Measurements from ENCODE around the gene MARCKSL1. TPM values are rescaled to one million over a fixed set of nuclear protein-coding genes. Genes with fewer than 3 reads are reported as not detected.

The MARCKSL1 gene
- total RNA-seq, 1 experiment from 2014 or later = 445 TPM

DNA sequence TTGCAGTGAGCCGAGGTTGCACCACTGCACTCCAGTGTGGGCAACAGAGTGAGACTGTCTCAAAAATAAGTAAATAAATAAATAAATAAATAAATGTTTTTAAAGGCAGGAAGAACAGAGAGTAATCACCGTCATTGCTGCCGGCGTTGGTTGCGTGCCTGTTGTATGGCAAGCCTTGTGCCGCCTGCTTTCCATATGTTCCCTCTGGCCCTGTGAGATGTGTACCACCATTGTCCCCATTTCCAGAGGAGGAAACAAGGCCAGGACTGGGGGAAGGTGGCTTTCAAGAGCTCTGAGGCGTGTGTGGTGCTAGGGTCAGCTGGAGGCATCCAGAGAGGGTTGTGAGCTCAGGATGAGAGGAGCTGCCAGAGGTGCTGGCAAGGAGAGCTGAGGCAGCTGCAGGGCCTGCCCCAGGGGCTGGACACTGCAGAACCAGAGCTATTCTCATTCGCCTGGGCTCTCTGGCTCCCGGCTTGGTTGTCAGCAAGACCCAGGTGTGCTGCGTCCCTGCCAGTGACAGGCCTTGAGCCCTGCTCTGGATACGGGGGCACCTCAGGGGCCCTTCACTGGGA lies 5.2 kb upstream of the MARCKSL1 start:
- Histone ChIP-seq H3K4me3 (ENCODE audit: low read depth, low read length, poor library complexity, severe bottlenecking) (no peak overlapping the region), H3K4me1 (ENCODE audit: insufficient read depth, low read length, poor library complexity, severe bottlenecking) (peaks cover 15% of the 10 kb centered on the region), H3K27ac (ENCODE audit: low read depth, low read length, poor library complexity, severe bottlenecking) (no peak overlapping the region), H3K9me3 (ENCODE audit: low read depth, low read length, poor library complexity, severe bottlenecking) (no peaks in the 10 kb centered on the region), H3K36me3 (ENCODE audit: insufficient read depth, low read length, poor library complexity, severe bottlenecking) (no peaks in the 10 kb centered on the region), H3K27me3 (replicated peaks; ENCODE audit: insufficient read depth, low read depth, low read length, poor library complexity) (no peaks in the 10 kb centered on the region)
- ChIA-PET CTCF (no interaction called here), POLR2A (ENCODE audit: low non-redundant PET) (no interaction called here)
- no peak for DNase-seq (ENCODE audit: low spot score)
- no TSS peak for BruUV-seq (replicated peaks)
- TF ChIP-seq EZH2 (IDR thresholded peaks at IDR 0.05; ENCODE audit: borderline replicate concordance, low read depth, low read length, poor library complexity, severe bottlenecking) (no peak), CTCF (conservative IDR thresholded peaks at IDR 0.05; ENCODE audit: low read depth, low read length) (no peak)
- intact Hi-C loops (cut with micrococcal nuclease; ENCODE audit: unreplicated experiment) = no loop called here

DNA sequence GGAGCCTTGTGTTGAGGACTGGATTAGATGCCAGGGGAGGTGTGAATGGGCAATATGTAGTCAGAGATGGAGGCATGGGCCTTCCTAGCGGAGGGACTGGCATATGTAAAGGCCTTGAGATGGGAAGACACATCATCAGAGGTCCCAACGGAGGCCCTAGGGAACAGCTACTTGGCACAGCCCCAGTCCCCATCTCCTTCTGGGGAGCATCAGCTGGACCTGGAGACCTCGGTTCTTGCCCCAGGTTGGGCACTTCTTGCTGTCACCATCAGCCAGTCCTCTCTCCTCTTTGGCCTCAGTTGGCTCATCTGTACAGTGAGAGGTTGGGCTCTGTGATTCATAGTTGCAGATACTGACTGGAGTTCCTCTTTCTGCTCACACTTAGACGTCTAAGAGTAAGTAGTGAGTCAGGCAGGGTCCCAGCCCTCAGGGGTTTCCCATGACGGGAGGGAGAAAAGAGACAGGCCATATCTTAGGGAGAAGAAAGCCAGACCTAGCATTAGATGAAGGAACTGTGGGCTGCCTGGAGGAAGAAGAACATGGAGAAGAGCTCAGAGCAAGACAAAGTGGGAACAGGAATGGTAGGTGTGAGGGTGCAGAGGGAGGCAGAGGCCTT lies 3.4 kb upstream of the MARCKSL1 start:
- CTCF ChIA-PET = no interaction called here
- no peak overlapping the region for H3K4me3 ChIP-seq (ENCODE audit: low read depth, low read length, poor library complexity, severe bottlenecking)
- intact Hi-C loops (cut with micrococcal nuclease; ENCODE audit: unreplicated experiment) = loop anchor here (5.0 to 10.0 kb wide), 2 partner anchors 53 to 115 kb away; partner anchors contain the start of genes BSDC1, EIF3I and TMEM234

DNA sequence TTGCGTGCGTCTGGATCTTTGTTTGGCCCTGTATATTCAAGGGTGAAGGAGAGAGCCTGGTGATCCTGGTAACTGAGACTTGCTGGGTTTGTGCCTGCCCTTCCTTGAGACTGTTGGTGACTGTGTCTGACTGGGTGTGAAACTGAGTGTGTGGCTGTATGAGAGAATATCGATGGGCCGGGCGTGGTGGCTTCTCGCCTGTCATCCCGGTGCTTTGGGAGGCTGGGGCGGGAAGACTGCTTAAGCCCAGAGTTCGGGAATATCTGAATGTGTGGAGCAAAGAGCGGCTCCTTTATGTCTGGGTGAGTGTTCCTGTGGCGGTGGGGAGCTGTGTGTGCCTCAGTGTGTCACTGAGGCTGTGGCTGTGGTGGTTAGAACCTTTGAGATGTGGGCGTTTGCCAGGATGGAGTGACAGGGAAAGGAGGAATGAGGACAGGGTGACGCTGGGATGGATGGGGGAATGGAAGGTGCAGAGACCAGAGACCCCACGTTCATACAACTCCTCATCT lies 2.7 kb upstream of the MARCKSL1 start:
- CTCF ChIA-PET = no interaction called here
- no peaks in the 10 kb centered on the region for H3K9me3 ChIP-seq (ENCODE audit: low read depth, low read length, poor library complexity, severe bottlenecking)
- peaks cover 15% of the 10 kb centered on the region for H3K4me1 ChIP-seq (ENCODE audit: insufficient read depth, low read length, poor library complexity, severe bottlenecking)
- peaks cover 8% of the 10 kb centered on the region for H3K36me3 ChIP-seq (ENCODE audit: insufficient read depth, low read length, poor library complexity, severe bottlenecking)
- POLR2A ChIA-PET (ENCODE audit: low non-redundant PET) = no interaction called here
- intact Hi-C loops (cut with micrococcal nuclease; ENCODE audit: unreplicated experiment) = loop anchor here (5.0 to 10.0 kb wide), 2 partner anchors 54 to 114 kb away; partner anchors contain the start of genes BSDC1, EIF3I and TMEM234
- H3K4me3 ChIP-seq (ENCODE audit: low read depth, low read length, poor library complexity, severe bottlenecking) = no peak overlapping the region
- DNase-seq (ENCODE audit: low spot score) = no peak
- no peak overlapping the region for H3K27ac ChIP-seq (ENCODE audit: low read depth, low read length, poor library complexity, severe bottlenecking)
- H3K27me3 ChIP-seq (replicated peaks; ENCODE audit: insufficient read depth, low read depth, low read length, poor library complexity) = no peaks in the 10 kb centered on the region
- BruUV-seq (replicated peaks) = no TSS peak
- TF ChIP-seq EZH2 (IDR thresholded peaks at IDR 0.05; ENCODE audit: borderline replicate concordance, low read depth, low read length, poor library complexity, severe bottlenecking) (no peak), CTCF (conservative IDR thresholded peaks at IDR 0.05; ENCODE audit: low read depth, low read length) (no peak)

More for the DNA sequence above, 3.4 kb upstream of the MARCKSL1 start:
- Histone ChIP-seq H3K27ac (ENCODE audit: low read depth, low read length, poor library complexity, severe bottlenecking) (no peak overlapping the region), H3K36me3 (ENCODE audit: insufficient read depth, low read length, poor library complexity, severe bottlenecking) (peaks cover under 1% of the 10 kb centered on the region), H3K9me3 (ENCODE audit: low read depth, low read length, poor library complexity, severe bottlenecking) (no peaks in the 10 kb centered on the region), H3K4me1 (ENCODE audit: insufficient read depth, low read length, poor library complexity, severe bottlenecking) (peaks cover 15% of the 10 kb centered on the region), H3K27me3 (replicated peaks; ENCODE audit: insufficient read depth, low read depth, low read length, poor library complexity) (no peaks in the 10 kb centered on the region)
- BruUV-seq (replicated peaks) = no TSS peak
- POLR2A ChIA-PET (ENCODE audit: low non-redundant PET) = no interaction called here
- no peak for DNase-seq (ENCODE audit: low spot score)
- TF ChIP-seq EZH2 (IDR thresholded peaks at IDR 0.05; ENCODE audit: borderline replicate concordance, low read depth, low read length, poor library complexity, severe bottlenecking) (no peak), CTCF (conservative IDR thresholded peaks at IDR 0.05; ENCODE audit: low read depth, low read length) (no peak)
